NCI-H1930 (cell line): ENCODE results near the gene SIAH1.
"Not testable (repeated sequence)": the region's sequence is repeated elsewhere in the genome, so short reads cannot be mapped to it uniquely, and the experiment has no call there.

Experiments
- DNase-seq, 2 experiments: peaks; one replicate each; lab custom pipeline; 2025; lab: John Stamatoyannopoulos, UW

SIAH1 gene

GRCh38 chr16:48366165-48367093, 18.8 kb downstream of the SIAH1 start:
- DNase-seq = no peak

DNA sequence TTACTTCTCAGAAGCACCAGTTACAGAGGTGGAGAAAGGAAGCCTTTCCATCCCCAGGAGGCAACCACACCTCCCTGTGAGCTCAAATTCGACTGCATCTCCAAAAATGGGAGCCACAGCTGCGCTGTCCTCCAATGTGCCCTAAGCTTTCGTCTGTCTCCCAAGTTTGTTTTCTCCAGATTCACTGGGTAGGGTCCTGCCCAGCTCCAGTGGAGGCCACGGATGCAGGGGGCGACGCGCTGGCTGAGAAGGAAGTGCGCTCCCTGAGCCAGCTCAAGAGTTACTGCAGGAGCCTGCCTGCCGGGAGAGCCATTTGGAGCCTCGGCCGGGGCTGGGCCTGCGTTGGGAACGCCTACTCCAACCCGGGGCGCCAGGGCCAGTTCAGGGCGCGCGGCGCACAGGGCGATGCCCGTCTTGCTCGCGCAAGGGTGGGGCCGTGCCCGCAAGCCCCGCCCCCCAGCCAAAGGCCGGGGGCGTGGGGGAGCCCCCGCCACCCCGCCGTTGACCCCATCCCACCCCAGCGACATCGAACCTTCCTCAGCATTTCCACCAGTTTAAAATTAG, 19.5 kb downstream of the SIAH1 start:
- DNase-seq = no peak

- DNase-seq = no peak
Observed at GRCh38 chr16:48365025-48365600, 20.1 kb downstream of the SIAH1 start.

GRCh38 chr16:48361540-48362144, 23.6 kb downstream of the SIAH1 start:
- no peak for DNase-seq

- no peak for DNase-seq
Observed at GRCh38 chr16:48361012-48361411, 24.2 kb downstream of the SIAH1 start.

GRCh38 chr16:48359983-48360382, 25.2 kb downstream of the SIAH1 start:
- no peak for DNase-seq

- no peak for DNase-seq
Observed at GRCh38 chr16:48358419-48358818, 26.8 kb downstream of the SIAH1 start.

DNA sequence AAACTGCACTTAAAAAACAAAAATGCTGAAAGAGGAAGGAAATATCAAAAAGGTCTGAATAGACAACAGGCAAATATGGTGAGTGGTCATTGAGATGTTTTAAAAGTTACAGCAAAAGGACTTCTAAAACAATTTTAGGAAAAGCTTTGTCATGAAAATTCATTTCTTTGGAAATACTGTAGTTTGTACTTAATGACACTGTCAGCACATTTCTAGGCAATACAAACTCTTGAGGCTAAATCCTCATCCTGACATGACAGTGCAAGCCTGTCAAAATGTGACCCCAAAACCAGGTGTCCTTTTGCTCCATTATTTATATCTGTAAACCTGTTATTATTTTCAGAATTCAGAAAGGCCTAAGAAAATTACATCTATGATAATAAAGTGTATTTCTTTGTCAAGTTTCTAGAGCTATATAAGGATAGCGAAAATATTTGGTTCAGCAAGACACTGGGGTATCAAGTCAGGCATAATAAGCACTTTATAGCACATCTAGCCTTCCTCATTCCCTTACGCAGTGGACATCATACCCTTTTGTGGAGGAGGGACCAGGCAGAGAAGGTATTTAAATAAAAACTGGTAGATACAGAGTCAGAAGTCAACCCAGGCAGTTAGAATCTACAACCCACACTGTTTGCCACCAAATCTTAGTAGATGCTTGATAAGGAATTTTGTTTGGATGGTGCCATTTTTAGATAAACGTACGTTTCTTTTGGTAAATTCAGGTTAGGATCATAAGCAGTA, 28.4 kb downstream of the SIAH1 start:
- DNase-seq = no peak

GRCh38 chr16:48354877-48355855, 30.0 kb downstream of the SIAH1 start:
- DNase-seq = no peak

DNA sequence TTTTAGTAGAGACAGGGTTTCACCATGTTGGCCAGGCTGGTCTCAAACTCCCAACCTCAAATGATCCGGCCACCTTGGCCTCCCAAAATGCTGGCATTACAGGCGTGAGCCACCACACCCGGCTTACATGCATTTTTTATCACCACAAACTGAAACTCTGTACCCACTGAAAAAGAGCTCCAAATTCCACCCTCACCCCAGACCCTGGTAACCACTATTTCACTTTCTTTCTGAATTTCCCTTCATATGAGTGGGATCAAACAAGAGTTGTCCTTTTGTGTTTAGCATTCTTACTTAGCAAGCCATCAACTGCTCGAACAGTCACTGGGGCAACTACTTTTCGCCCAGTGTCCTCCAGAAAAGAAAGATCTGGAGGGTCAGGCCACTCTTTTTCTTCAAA, 30.8 kb downstream of the SIAH1 start:
- not testable (repeated sequence) for DNase-seq

GRCh38 chr16:48353565-48354163, 31.5 kb downstream of the SIAH1 start:
- no peak for DNase-seq

DNA sequence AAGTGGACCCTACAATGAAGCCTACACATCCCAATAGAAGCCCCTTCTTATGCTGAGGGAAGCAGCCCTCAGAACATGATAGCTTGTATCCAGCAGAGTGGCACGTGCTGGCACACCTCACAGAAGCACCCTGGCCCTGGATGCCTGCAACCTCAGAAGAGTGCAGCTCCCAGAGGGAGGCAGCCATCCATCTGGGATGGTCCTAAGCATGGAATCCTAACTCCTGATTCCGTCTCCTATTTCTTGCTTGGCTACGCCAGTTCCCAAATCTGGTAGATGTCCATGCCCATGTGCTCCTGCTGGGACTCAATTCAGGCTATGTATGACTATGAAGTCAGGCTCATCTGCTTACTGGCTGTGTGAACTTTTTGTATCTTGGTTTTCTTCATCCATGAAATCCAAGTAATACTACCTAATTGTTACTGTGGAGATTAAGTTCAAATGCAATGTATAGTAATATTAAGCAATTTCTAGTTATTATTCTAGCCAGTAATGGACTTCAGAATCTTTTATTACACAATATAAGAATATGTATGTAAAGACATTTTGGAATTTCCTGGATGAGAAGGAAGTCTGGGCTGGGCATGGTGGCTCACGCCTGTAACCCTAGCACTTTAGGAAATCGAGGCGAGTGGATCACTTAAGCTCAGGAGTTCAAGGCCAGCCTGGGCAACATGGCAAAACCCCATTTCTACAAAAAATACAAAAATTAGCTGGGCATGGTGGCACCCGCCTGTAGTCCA, 32.4 kb downstream of the SIAH1 start:
- no peak for DNase-seq

DNA sequence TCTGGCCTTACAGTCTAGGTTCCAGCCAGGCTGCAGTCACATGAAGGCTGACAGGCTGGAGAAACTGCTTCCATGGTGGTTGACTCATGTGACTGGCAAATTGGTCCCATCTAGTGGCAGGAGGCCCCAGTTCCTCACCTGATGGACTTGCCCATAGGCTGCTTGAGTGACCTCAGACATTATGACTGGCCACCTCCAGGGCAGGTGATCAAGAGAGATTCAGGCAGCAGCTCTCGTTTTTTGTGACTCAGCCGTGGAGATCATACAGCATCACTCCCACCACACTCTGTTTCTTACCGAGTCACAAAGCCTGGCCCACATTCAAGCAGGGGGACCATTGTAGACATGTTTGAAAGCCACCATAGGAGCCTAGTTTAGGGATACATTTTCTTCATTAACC, 34.5 kb downstream of the SIAH1 start:
- no peak for DNase-seq

DNA sequence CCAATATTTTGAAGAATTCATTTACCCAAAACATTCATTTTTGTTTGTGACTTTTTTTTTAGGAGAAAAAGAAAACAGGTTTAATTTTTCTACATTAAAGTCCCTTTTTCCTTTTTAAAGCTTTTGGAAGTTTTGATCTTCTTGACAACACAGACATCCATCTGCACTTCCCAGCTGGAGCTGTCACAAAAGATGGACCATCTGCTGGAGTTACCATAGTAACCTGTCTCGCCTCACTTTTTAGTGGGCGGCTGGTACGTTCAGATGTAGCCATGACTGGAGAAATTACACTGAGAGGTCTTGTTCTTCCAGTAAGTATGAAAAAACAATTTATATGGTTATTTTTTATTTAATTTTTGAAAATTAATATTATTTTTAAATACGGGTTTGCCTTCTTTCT, 37.2 kb downstream of the SIAH1 start:
- DNase-seq = no peak

DNA sequence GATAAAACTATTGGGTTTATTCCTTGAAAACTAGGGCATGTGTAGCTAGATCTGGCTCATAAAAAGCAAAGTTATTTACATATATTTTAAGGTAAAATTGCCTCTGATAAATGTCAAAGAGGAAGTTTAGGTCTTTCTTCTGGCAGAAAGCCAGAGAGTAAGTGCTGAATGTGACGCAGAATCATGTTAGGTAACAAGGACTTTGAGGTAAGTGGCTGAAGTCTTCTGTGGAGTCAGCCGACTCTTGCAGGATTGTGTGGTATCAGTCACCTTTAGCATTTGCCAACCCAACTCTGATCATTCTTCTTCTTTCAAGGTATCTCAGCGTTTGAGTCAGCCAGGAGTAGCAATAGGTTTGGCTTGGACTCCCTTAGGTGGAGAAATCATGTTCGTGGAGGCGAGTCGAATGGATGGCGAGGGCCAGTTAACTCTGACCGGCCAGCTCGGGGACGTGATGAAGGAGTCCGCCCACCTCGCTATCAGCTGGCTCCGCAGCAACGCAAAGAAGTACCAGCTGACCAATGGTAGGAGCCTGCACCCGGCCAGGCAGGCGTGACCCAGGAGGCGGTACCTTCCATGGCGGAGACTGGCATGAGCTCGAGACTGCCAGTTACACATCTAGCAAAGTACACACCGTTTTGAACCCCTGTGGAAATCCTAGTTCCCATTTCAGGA, 37.9 kb downstream of the SIAH1 start:
- no peak for DNase-seq

- DNase-seq = no peak
Observed at GRCh38 chr16:48342591-48342990, 42.6 kb downstream of the SIAH1 start.

- DNase-seq = no peak
Observed at GRCh38 chr16:48340054-48340453, 45.2 kb downstream of the SIAH1 start.

- no peak for DNase-seq
Observed at GRCh38 chr16:48335961-48336360, 49.3 kb downstream of the SIAH1 start.

DNA sequence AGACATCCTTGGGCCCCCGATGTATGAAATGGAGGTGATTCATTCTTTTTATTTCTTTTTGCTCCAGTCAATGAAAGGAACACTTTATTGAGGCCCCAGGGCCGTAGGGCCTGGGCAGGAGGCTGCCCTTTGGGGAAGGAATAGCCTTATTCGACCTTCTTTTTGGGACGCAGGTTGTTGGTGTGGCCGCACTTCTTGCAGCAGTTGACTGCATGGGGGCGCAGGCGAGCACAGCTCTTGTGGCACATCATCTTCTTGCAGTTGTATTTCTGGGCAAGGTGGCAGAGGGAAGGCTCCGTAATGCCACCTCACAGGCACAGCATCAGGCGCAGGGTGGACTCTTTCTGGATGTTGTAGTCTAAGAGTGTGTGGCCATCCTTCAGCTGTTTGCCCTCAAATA, 50.9 kb downstream of the SIAH1 start:
- DNase-seq = no peak
